SK-N-MC (cell line): Measurements from ENCODE around the gene BLZF1.

Source experiments
- DNase-seq: peaks from one replicate; pipeline ENCODE4 v3.0.0-alpha.2; 2011; ENCODE audit warnings: low read depth, low spot score
- H3K27ac ChIP-seq: fragments of 200-600 bp; sonication (generic); 2 replicates; pipeline ENCODE4 v1.5.1; 2016; ENCODE audit warnings: mixed run types
- H3K36me3 ChIP-seq: fragments of 200-600 bp; sonication (generic); 2 replicates; pipeline ENCODE4 v1.6.1; 2017; ENCODE audit warnings: antibody characterized with exemption, low read length, mixed read lengths; ENCODE audit not compliant: insufficient read depth
- H3K4me3 ChIP-seq: fragments of 200-600 bp; sonication (generic); 2 replicates; pipeline ENCODE4 v1.5.1; 2016
- H3K9ac ChIP-seq: fragments of 200-600 bp; sonication (generic); 2 replicates; pipeline ENCODE4 v1.8.0; 2017; ENCODE audit warnings: mixed run types, mixed read lengths; ENCODE audit not compliant: insufficient read length
- H3K9me3 ChIP-seq: fragments of 200-600 bp; sonication (generic); 2 replicates; pipeline ENCODE4 v1.6.1; 2017; ENCODE audit warnings: low read depth, mild to moderate bottlenecking, antibody characterized with exemption, low read length, moderate library complexity, mixed read lengths
- EZH2 ChIP-seq: fragments of 200-600 bp; sonication (generic); IDR thresholded peaks from one replicate; pipeline ENCODE4 v1.6.1; 2017; ENCODE audit warnings: antibody characterized with exemption
- FOXP2 ChIP-seq: optimal IDR thresholded peaks from 2 replicates; pipeline ENCODE3; 2011; ENCODE audit warnings: mild to moderate bottlenecking, moderate library complexity; ENCODE audit not compliant: insufficient read depth; ENCODE audit errors: extremely low read length, control extremely low read depth
- POLR2AphosphoS5 ChIP-seq: IDR thresholded peaks from 2 replicates; pipeline ENCODE4 v1.6.1; 2012; ENCODE audit warnings: mild to moderate bottlenecking, low read depth, low read length, borderline replicate concordance

BLZF1 gene

DNA sequence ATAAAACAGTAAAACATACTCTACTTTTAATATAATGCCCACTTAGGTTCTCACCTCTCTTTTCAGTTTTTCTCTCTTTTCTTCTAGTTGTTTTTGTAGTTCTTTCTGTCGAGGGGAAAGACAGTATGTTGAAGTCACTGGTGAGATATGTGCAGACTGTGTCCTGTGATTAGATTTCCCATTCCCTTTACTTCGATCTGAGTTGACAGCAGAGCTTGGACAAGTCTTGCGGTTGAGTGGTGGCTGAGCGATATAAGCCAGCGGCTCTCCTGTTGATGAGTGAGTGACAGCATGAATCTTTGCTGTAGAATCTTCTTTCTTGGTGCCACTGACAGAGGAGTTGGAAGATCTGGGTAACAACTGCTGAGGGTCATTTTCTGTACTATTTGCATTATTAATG, 53.3 kb downstream of the BLZF1 start:
- TF ChIP-seq FOXP2 (no peak), POLR2AphosphoS5 (no peak), EZH2 (no peak)
- DNase-seq: no peak
- no peak overlapping the region for H3K27ac ChIP-seq
- H3K4me3 ChIP-seq: no peak overlapping the region
- H3K9me3 ChIP-seq: no peaks in the 10 kb centered on the region
- no peak overlapping the region for H3K9ac ChIP-seq
- H3K36me3 ChIP-seq: no peaks in the 10 kb centered on the region

DNA sequence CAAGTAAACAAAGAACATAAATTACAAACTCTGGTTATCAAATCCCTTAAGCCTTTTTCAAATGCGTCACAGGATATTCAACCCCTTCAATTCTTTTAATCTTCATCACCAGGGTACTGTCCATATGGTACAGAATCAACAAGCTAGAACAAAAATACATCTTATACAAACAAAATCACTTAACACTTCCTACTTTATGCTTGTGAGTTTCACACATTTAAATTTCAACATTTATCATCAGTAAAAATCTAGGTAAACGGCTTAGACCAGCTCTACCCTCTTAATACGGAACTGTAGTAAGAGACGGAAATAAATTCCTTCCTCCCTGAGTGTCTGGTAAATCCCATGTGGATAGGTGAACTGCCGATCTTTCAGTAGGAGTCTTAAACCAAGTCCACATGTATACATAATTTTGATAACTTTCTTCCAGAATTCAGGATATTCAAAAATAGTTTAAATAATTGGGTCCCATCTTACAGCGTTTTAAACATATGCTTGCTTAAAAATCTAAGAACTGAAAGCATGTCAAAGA, 58.2 kb downstream of the BLZF1 start:
- Histone ChIP-seq H3K36me3 (no peaks in the 10 kb centered on the region), H3K27ac (no peak overlapping the region), H3K4me3 (peak overlapping the region; percentile 79; the same call in 1 of the 2 replicates), H3K9ac (no peak overlapping the region), H3K9me3 (no peaks in the 10 kb centered on the region)
- no peak for DNase-seq
- TF ChIP-seq POLR2AphosphoS5 (no peak), EZH2 (no peak), FOXP2 (no peak)

DNA sequence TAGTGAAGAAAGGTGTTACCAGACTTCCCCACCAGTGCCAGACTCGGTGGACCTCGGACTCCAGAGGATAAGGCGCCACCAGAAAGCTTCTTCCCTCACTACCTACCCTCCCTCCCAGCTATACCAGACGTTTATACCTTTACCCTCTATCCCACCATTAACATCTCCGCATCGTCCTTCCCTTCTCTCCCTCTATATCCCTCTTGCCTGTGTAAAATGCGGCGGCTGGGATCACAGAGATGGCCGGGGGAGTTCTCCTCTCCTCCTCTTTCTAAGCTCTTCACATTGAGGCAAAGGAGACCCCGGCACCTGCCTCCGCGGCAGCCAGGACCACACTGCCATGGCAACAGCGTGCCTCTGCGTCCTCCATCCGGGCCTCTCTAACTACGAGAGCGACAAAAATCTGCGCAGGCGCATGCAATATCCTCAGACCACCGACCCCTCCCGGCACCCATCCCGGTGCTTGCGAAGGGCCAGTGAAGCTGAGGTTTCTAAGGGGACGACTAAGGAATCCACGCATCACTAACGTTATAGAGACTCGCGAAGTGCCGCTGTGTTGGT, 59.2 kb downstream of the BLZF1 start, which contains the start of gene CCDC181:
TSS of gene CCDC181 (minus strand) at position 394 of the 561 bp plus-strand sequence. CDS start 2,547 bp downstream, outside the sequence.
- H3K9me3 ChIP-seq: no peaks in the 10 kb centered on the region
- TF ChIP-seq FOXP2 (no peak), POLR2AphosphoS5 (peak; percentile 51; the same call in 1 of the 2 replicates)
- H3K4me3 ChIP-seq: peak within 1 kb of the TSS; percentile 79
- DNase-seq: no peak
- no peak within 1 kb of the TSS for H3K27ac ChIP-seq
- no peaks in the 10 kb centered on the region for H3K36me3 ChIP-seq
- peak within 1 kb of the TSS; percentile 64 for H3K9ac ChIP-seq
